22Rv1 (cell line): ENCODE results near the gene DNM2.

Experiments
- ZFX ChIP-seq: fragments of 450-650 bp; IDR thresholded peaks from 2 replicates; pipeline ENCODE4 v1.6.1; 2017; ENCODE audit warnings: antibody characterized with exemption, borderline replicate concordance
- TF ChIP-seq, protein P1 (sequence below): fragments of 450-650 bp; IDR thresholded peaks from 2 replicates; pipeline ENCODE4 v1.5.1; 2017; ENCODE audit warnings: mild to moderate bottlenecking

DNA sequence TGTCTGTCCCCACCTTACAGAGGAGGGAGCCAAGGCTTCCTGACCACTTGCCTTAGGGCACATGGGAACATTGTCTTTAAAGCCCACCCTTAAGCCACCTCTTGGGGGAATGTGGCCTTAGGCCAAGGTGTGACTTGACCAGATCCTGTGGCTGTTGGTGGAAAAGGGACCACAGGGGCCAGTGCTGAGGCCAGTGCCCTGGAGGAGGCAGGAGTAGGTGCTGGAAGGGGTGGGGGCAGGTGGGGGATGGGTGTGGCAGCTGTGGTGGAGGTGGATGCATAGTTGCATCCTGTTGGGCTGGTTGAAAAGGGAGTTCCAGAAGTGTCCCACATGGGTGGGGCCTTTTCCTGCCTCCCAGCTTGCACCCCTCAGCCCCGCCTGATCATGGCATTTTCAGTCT is 44.8 kb downstream of the DNM2 start:
- TF ChIP-seq, protein P1, sequence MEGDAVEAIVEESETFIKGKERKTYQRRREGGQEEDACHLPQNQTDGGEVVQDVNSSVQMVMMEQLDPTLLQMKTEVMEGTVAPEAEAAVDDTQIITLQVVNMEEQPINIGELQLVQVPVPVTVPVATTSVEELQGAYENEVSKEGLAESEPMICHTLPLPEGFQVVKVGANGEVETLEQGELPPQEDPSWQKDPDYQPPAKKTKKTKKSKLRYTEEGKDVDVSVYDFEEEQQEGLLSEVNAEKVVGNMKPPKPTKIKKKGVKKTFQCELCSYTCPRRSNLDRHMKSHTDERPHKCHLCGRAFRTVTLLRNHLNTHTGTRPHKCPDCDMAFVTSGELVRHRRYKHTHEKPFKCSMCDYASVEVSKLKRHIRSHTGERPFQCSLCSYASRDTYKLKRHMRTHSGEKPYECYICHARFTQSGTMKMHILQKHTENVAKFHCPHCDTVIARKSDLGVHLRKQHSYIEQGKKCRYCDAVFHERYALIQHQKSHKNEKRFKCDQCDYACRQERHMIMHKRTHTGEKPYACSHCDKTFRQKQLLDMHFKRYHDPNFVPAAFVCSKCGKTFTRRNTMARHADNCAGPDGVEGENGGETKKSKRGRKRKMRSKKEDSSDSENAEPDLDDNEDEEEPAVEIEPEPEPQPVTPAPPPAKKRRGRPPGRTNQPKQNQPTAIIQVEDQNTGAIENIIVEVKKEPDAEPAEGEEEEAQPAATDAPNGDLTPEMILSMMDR, result no peak
- no peak for TF ChIP-seq ZFX
